Neural cell (in vitro differentiated cells): Measurements from ENCODE around the gene CDC16.

Experiments
- EP300 ChIP-seq: fragments of 450-650 bp; conservative IDR thresholded peaks from 2 replicates; pipeline ENCODE4 v1.6.1; 2014; ENCODE audit warnings: antibody characterized with exemption, mild to moderate bottlenecking, moderate library complexity; ENCODE audit not compliant: poor library complexity, severe bottlenecking
- EZH2 ChIP-seq: fragments of 200-600, 300-800 bp; shearing (Covaris generic), sonication (generic); IDR thresholded peaks from 2 replicates; pipeline ENCODE4 v1.6.1; 2014; ENCODE audit warnings: antibody characterized with exemption, low read length, borderline replicate concordance, mild to moderate bottlenecking; ENCODE audit not compliant: insufficient read depth, poor library complexity, severe bottlenecking
- MXI1 ChIP-seq: fragments of 450-650 bp; conservative IDR thresholded peaks from 2 replicates; pipeline ENCODE4 v1.6.1; 2014; ENCODE audit warnings: antibody characterized with exemption, mild to moderate bottlenecking; ENCODE audit not compliant: poor library complexity, severe bottlenecking
- POLR2AphosphoS5 ChIP-seq: IDR thresholded peaks from 2 replicates; pipeline ENCODE4 v1.6.1; 2012
- TF ChIP-seq, protein P1 (sequence below): fragments of 450-650 bp; IDR thresholded peaks from 2 replicates; pipeline ENCODE4 v1.5.1; 2014; ENCODE audit warnings: antibody characterized with exemption, mild to moderate bottlenecking, moderate library complexity; ENCODE audit not compliant: poor library complexity, severe bottlenecking

- TF ChIP-seq EZH2 (no peak), POLR2AphosphoS5 (no peak), EP300 (no peak), MXI1 (no peak)
- TF ChIP-seq, protein P1, sequence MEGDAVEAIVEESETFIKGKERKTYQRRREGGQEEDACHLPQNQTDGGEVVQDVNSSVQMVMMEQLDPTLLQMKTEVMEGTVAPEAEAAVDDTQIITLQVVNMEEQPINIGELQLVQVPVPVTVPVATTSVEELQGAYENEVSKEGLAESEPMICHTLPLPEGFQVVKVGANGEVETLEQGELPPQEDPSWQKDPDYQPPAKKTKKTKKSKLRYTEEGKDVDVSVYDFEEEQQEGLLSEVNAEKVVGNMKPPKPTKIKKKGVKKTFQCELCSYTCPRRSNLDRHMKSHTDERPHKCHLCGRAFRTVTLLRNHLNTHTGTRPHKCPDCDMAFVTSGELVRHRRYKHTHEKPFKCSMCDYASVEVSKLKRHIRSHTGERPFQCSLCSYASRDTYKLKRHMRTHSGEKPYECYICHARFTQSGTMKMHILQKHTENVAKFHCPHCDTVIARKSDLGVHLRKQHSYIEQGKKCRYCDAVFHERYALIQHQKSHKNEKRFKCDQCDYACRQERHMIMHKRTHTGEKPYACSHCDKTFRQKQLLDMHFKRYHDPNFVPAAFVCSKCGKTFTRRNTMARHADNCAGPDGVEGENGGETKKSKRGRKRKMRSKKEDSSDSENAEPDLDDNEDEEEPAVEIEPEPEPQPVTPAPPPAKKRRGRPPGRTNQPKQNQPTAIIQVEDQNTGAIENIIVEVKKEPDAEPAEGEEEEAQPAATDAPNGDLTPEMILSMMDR: no peak
Measured at GRCh38 chr13:114235697-114236096, 1.0 kb downstream of the CDC16 start.
